SK-N-SH (cell line): ENCODE data around the gene ATP8A1. TPM values are rescaled to one million over a fixed set of nuclear protein-coding genes. Genes with fewer than 3 reads are reported as not detected.

ENCODE experiments used
- CTCF ChIA-PET: fragments of 300-600, 350-600 bp; formaldehyde crosslinking; extraction: SDS; loops from one replicate; lab custom pipeline; 2021; lab: Yijun Ruan, JAX
- POLR2A ChIA-PET: fragments of 350-600 bp; sonication (Branson Sonifier 250); formaldehyde crosslinking; extraction: SDS; loops from one replicate; lab custom pipeline; 2020; ENCODE audit warnings: antibody characterized with exemption, inconsistent platforms; lab: Yijun Ruan, JAX
- DNase-seq: peaks from one replicate; pipeline ENCODE4 v3.0.0; 2012
- H2AFZ ChIP-seq: fragments of 200-600 bp; sonication (generic); 2 replicates; pipeline ENCODE4 v1.8.1; 2016; ENCODE audit warnings: antibody characterized with exemption, mild to moderate bottlenecking, low read depth
- H3F3A ChIP-seq: fragments of 200-600 bp; sonication (generic); replicated peaks from 2 replicates; pipeline ENCODE3; 2016; ENCODE audit warnings: antibody characterized with exemption, mild to moderate bottlenecking; ENCODE audit not compliant: insufficient read depth
- H3K27ac ChIP-seq, 2 experiments: fragments of 200-500 bp in 1 of 2; fragments of 200-600 bp in 1 of 2; sonication (Bioruptor generic) in 1 of 2; sonication (generic), shearing (Covaris generic) in 1 of 2; 2 replicates each; pipeline versions ENCODE4 v1.5.1 to v1.6.1; 2014 to 2016; ENCODE audit warnings: low read depth in 2 of 2, inconsistent platforms in 1 of 2, low read length in 1 of 2, mild to moderate bottlenecking in 1 of 2, mixed read lengths in 1 of 2
- H3K27me3 ChIP-seq: fragments of 200-600 bp; sonication (generic), shearing (Covaris generic); 2 replicates; pipeline ENCODE4 v1.6.1; 2016; ENCODE audit warnings: mixed run types; ENCODE audit not compliant: insufficient read depth
- H3K36me3 ChIP-seq, 2 experiments: fragments of 200-500 bp in 1 of 2; fragments of 200-600 bp in 1 of 2; sonication (Bioruptor generic) in 1 of 2; sonication (generic) in 1 of 2; replicated peaks in 1 of 2; 2 replicates each; pipeline versions ENCODE3 to v1.5.1; 2014 to 2016; ENCODE audit warnings: low read length in 1 of 2, mild to moderate bottlenecking in 1 of 2; ENCODE audit not compliant: insufficient read depth in 2 of 2, control insufficient read depth in 1 of 2
- H3K4me1 ChIP-seq, 2 experiments: fragments of 200-500 bp in 1 of 2; fragments of 200-600 bp in 1 of 2; sonication (Bioruptor generic) in 1 of 2; sonication (generic), shearing (Covaris generic) in 1 of 2; 2 replicates each; pipeline versions ENCODE4 v1.5.1 to v1.6.1; 2014 to 2016; ENCODE audit warnings: low read depth in 1 of 2, low read length in 1 of 2, mixed run types in 1 of 2; ENCODE audit not compliant: insufficient read depth in 2 of 2, control insufficient read depth in 1 of 2
- H3K4me2 ChIP-seq: fragments of 200-600 bp; sonication (generic), shearing (Covaris generic); 2 replicates; pipeline ENCODE4 v1.6.1; 2017; ENCODE audit warnings: mixed run types
- H3K4me3 ChIP-seq, 2 experiments: fragments of 200-500 bp in 1 of 2; fragments of 200-600 bp in 1 of 2; sonication (Bioruptor generic) in 1 of 2; sonication (generic), shearing (Covaris generic) in 1 of 2; 2 replicates each; pipeline versions ENCODE4 v1.5.1 to v1.8.1; 2014 to 2016; ENCODE audit warnings: low read depth in 2 of 2, inconsistent platforms in 1 of 2, low read length in 1 of 2, mild to moderate bottlenecking in 1 of 2, mixed read lengths in 1 of 2, moderate library complexity in 1 of 2
- H3K79me2 ChIP-seq: fragments of 200-600 bp; sonication (generic); 2 replicates; pipeline ENCODE4 v1.8.1; 2017; ENCODE audit warnings: mild to moderate bottlenecking; ENCODE audit not compliant: insufficient read depth
- H3K9ac ChIP-seq: fragments of 200-600 bp; sonication (generic); 2 replicates; pipeline ENCODE4 v1.6.1; 2017; ENCODE audit warnings: mixed run types
- H3K9me2 ChIP-seq: fragments of 200-600 bp; sonication (generic); 2 replicates; pipeline ENCODE4 v1.6.1; 2017; ENCODE audit warnings: mixed run types
- H3K9me3 ChIP-seq: fragments of 200-600 bp; sonication (generic); 2 replicates; pipeline ENCODE4 v1.6.1; 2017; ENCODE audit warnings: mixed run types, mild to moderate bottlenecking, moderate library complexity
- H4K20me1 ChIP-seq: fragments of 200-600 bp; sonication (generic); 2 replicates; pipeline ENCODE4 v1.6.1; 2017; ENCODE audit warnings: mild to moderate bottlenecking, mixed run types; ENCODE audit not compliant: insufficient read depth
- CHD2 ChIP-seq: fragments of 150-350 bp; IDR thresholded peaks from 2 replicates; pipeline ENCODE4 v1.6.1; 2018; ENCODE audit warnings: low read length; ENCODE audit not compliant: partially characterized antibody
- EP300 ChIP-seq, 2 experiments: IDR thresholded peaks; 2 replicates each; pipeline versions ENCODE4 v1.4.0 to v1.6.1; 2012; ENCODE audit warnings: borderline replicate concordance in 1 of 2, low read depth in 1 of 2, low read length in 1 of 2
- FOSL2 ChIP-seq: IDR thresholded peaks from 2 replicates; pipeline ENCODE4 v1.4.0; 2012; ENCODE audit warnings: low read depth, mild to moderate bottlenecking, moderate library complexity, borderline replicate concordance
- GABPA ChIP-seq: IDR thresholded peaks from 2 replicates; pipeline ENCODE4 v1.4.0; 2012; ENCODE audit warnings: low read depth, mild to moderate bottlenecking
- JUND ChIP-seq: IDR thresholded peaks from 2 replicates; pipeline ENCODE4 v1.4.0; 2012
- MAX ChIP-seq: IDR thresholded peaks from 2 replicates; pipeline ENCODE4 v1.4.0; 2012; ENCODE audit warnings: low read depth
- MXI1 ChIP-seq: IDR thresholded peaks from 2 replicates; pipeline ENCODE4 v1.6.1; 2012; ENCODE audit warnings: mild to moderate bottlenecking, low read depth, low read length, improper control_type of control experiment
- PBX3 ChIP-seq: IDR thresholded peaks from 2 replicates; pipeline ENCODE4; 2012
- POLR2AphosphoS5 ChIP-seq: IDR thresholded peaks from 2 replicates; pipeline ENCODE4 v1.6.1; 2012; ENCODE audit warnings: low read depth, low read length
- REST ChIP-seq: IDR thresholded peaks from 2 replicates; pipeline ENCODE4 v1.6.1; 2012; ENCODE audit warnings: mild to moderate bottlenecking, low read depth, low read length, moderate library complexity
- RXRA ChIP-seq: IDR thresholded peaks from 2 replicates; pipeline ENCODE4 v1.4.0; 2012; ENCODE audit warnings: low read depth, mild to moderate bottlenecking, borderline replicate concordance
- SIN3A ChIP-seq: IDR thresholded peaks from 2 replicates; pipeline ENCODE4 v1.6.1; 2012; ENCODE audit warnings: low read depth, mild to moderate bottlenecking, low read length, moderate library complexity, borderline replicate concordance
- SMC3 ChIP-seq: IDR thresholded peaks from 2 replicates; pipeline ENCODE4 v1.6.1; 2012; ENCODE audit warnings: low read depth, low read length, improper control_type of control experiment
- TAF1 ChIP-seq: IDR thresholded peaks from 2 replicates; pipeline ENCODE4 v1.6.1; 2012; ENCODE audit warnings: low read depth, mild to moderate bottlenecking, low read length, moderate library complexity, borderline replicate concordance
- TCF12 ChIP-seq: IDR thresholded peaks from 2 replicates; pipeline ENCODE4 v1.4.0; 2012
- USF1 ChIP-seq: IDR thresholded peaks from 2 replicates; pipeline ENCODE4 v1.4.0; 2012; ENCODE audit warnings: low read depth, borderline replicate concordance
- ZBTB33 ChIP-seq: IDR thresholded peaks from 2 replicates; pipeline ENCODE4 v1.4.0; 2012; ENCODE audit warnings: low read depth, borderline replicate concordance
- WGBS: methylation state at CpG from one replicate; pipeline ENCODE4 v1.1.6; 2017; ENCODE audit warnings: low lambda C conversion rate; 5-methylcytosine and 5-hydroxymethylcytosine counted together
- polyA plus RNA-seq, 3 experiments: library from polyadenylated mRNA; depleted of rRNA; stranded (reverse); fragments of >200 nt; gene quantifications; 2 replicates each; pipeline ENCODE4 v1.2.3, GENCODE V29; 2012

Gene ATP8A1
- polyA plus RNA-seq, 1 of the 3 experiments (the other 2 are of a cell fraction): 0.38 TPM

GRCh38 chr4:42381666-42382065 is 275.2 kb downstream of the ATP8A1 start:
- POLR2A ChIA-PET: interaction anchor here (0.5 kb wide), 1 partner anchor 1138 kb away, joined by 3 read pairs; no protein-coding TSS in a partner anchor
- 57% methylated on average over 2 of the region's 2 CpGs for WGBS
- H3K9me3 ChIP-seq: no peaks in the 10 kb centered on the region

GRCh38 chr4:42377497-42377896 is 279.4 kb downstream of the ATP8A1 start:
- Histone ChIP-seq H3K9ac (no peak overlapping the region), H2AFZ (no peak overlapping the region), H4K20me1 (no peaks in the 10 kb centered on the region), H3K4me2 (no peak overlapping the region), H3K4me1 (peaks cover 0 to 4% of the 10 kb centered on the region in 2 experiments; a peak in 1 of 4 replicates), H3K9me2 (no peaks in the 10 kb centered on the region), H3K36me3 (no peaks in the 10 kb centered on the region), H3K27me3 (no peaks in the 10 kb centered on the region), H3F3A (no peaks in the 10 kb centered on the region), H3K27ac (no peak overlapping the region), H3K9me3 (no peaks in the 10 kb centered on the region), H3K4me3 (no peak overlapping the region), H3K79me2 (no peaks in the 10 kb centered on the region)
- WGBS: 42% methylated on average over 4 of the region's 4 CpGs
- no peak for DNase-seq
- ChIA-PET CTCF (interaction anchor here (1.1 kb wide), 2 partner anchors 21 to 143 kb away, joined by 3 to 4 read pairs; no protein-coding TSS in a partner anchor), POLR2A (no interaction called here)
- TF ChIP-seq TAF1 (no peak), PBX3 (no peak), REST (no peak), CHD2 (no peak), POLR2AphosphoS5 (no peak), FOSL2 (no peak), GABPA (no peak), RXRA (no peak), TCF12 (no peak), EP300 (IDR thresholded peaks at IDR 0.05; ENCODE audit: borderline replicate concordance in 1 of 2, low read depth in 1 of 2, low read length in 1 of 2) (no peak), MAX (no peak), ZBTB33 (no peak), JUND (no peak), SMC3 (no peak)

More at GRCh38 chr4:42381666-42382065, 275.2 kb downstream of the ATP8A1 start:
- CTCF ChIA-PET: interaction anchor here (0.8 to 3.3 kb wide), 3 partner anchors 10 to 137 kb away, joined by 3 to 19 read pairs (median 3); no protein-coding TSS in a partner anchor
- Histone ChIP-seq H3K4me1 (peaks cover 0 to 3% of the 10 kb centered on the region in 2 experiments; a peak in 1 of 4 replicates), H2AFZ (no peak overlapping the region), H3K36me3 (no peaks in the 10 kb centered on the region), H3K27me3 (no peaks in the 10 kb centered on the region), H3F3A (no peaks in the 10 kb centered on the region), H4K20me1 (no peaks in the 10 kb centered on the region), H3K79me2 (no peaks in the 10 kb centered on the region), H3K9me2 (no peaks in the 10 kb centered on the region), H3K4me2 (no peak overlapping the region), H3K4me3 (no peak overlapping the region), H3K27ac (no peak overlapping the region), H3K9ac (no peak overlapping the region)
- TF ChIP-seq SIN3A: no peak
- TF ChIP-seq MXI1: no peak
- TF ChIP-seq USF1: no peak
- no peak for DNase-seq
